Non-pigmented ciliary epithelial cell (primary cell): ENCODE data around the gene SH3BP4.

Experiments
- DNase-seq: peaks from one replicate; pipeline ENCODE4 v3.0.0-alpha.2; 2010; ENCODE audit warnings: low read depth

The SH3BP4 gene

GRCh38 chr2:235024191-235024860, 72.5 kb downstream of the SH3BP4 start:
- no peak for DNase-seq

GRCh38 chr2:235024931-235025773, 73.3 kb downstream of the SH3BP4 start:
- DNase-seq = no peak

GRCh38 chr2:235025800-235026536, 74.2 kb downstream of the SH3BP4 start:
- peak; percentile 59 for DNase-seq

- DNase-seq = no peak
Observed at GRCh38 chr2:235026649-235027557, 75.1 kb downstream of the SH3BP4 start.

- no peak for DNase-seq
Observed at GRCh38 chr2:235027558-235028214, 75.9 kb downstream of the SH3BP4 start.

GRCh38 chr2:235028646-235029045, 76.8 kb downstream of the SH3BP4 start:
- no peak for DNase-seq

GRCh38 chr2:235029054-235029453, 77.2 kb downstream of the SH3BP4 start:
- no peak for DNase-seq

- DNase-seq = no peak
Observed at GRCh38 chr2:235030126-235030525, 78.3 kb downstream of the SH3BP4 start.

GRCh38 chr2:235030936-235031335, 79.1 kb downstream of the SH3BP4 start:
- no peak for DNase-seq

GRCh38 chr2:235031686-235032373, 80.0 kb downstream of the SH3BP4 start:
- no peak for DNase-seq

- DNase-seq = no peak
Observed at GRCh38 chr2:235032466-235032865, 80.6 kb downstream of the SH3BP4 start.

- no peak for DNase-seq
Observed at GRCh38 chr2:235032949-235033348, 81.1 kb downstream of the SH3BP4 start.

- DNase-seq = no peak
Observed at GRCh38 chr2:235034265-235035118, 82.7 kb downstream of the SH3BP4 start.

GRCh38 chr2:235037604-235038166, 85.9 kb downstream of the SH3BP4 start:
- no peak for DNase-seq

GRCh38 chr2:235041221-235041917, 89.6 kb downstream of the SH3BP4 start:
- no peak for DNase-seq

- no peak for DNase-seq
Observed at GRCh38 chr2:235041918-235042575, 90.2 kb downstream of the SH3BP4 start.

- DNase-seq = no peak
Observed at GRCh38 chr2:235042576-235043515, 91.0 kb downstream of the SH3BP4 start.
